NB4 (cell line): ENCODE results near the gene PHYHIPL.

Source experiments
- DNase-seq: peaks from one replicate; pipeline ENCODE4 v3.0.0; 2010; ENCODE audit warnings: low read depth
- H3K4me3 ChIP-seq: one replicate; pipeline ENCODE4 v1.5.1; 2011; ENCODE audit warnings: mild to moderate bottlenecking, low read depth, low read length, moderate library complexity
- CTCF ChIP-seq: IDR thresholded peaks from one replicate; pipeline ENCODE4 v1.5.1; 2012; ENCODE audit warnings: low read depth, low read length
- MAX ChIP-seq: IDR thresholded peaks from 2 replicates; pipeline ENCODE4 v1.6.1; 2011; ENCODE audit warnings: low read depth, low read length
- MYC ChIP-seq: IDR thresholded peaks from 2 replicates; pipeline ENCODE4 v1.6.1; 2011; ENCODE audit warnings: low read depth, low read length
- POLR2A ChIP-seq: IDR thresholded peaks from 2 replicates; pipeline ENCODE4 v1.6.1; 2011; ENCODE audit warnings: mild to moderate bottlenecking; ENCODE audit not compliant: insufficient read length; ENCODE audit errors: extremely low read depth

PHYHIPL gene

DNA sequence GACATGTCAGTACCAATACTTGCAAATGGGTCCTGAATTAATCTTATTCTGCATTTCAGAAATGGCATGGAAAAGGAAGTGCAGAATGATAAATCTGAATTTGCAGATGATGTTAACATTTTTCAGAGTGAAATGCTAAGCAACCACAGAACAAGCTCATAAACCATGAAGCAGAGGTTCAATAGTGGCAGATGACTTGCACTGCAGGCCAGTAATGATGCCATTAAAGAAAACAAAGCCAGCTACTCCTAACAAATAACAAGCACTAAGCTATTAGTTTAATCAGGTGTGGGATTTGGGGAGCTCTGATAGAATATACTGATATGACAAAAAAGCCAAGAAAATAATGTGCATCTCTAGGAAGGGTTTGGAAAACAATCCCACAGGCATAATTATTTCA is 100.5 kb downstream of the PHYHIPL start:
- no peak for TF ChIP-seq MAX
- TF ChIP-seq MYC, result no peak
- TF ChIP-seq POLR2A, result no peak
- no peak for TF ChIP-seq CTCF
- no peak overlapping the region for H3K4me3 ChIP-seq
- no peak for DNase-seq

- no peak for DNase-seq
- TF ChIP-seq MAX (no peak), CTCF (no peak), MYC (no peak), POLR2A (no peak)
- no peak overlapping the region for H3K4me3 ChIP-seq
Measured at GRCh38 chr10:59279476-59279875, 103.0 kb downstream of the PHYHIPL start.

DNA sequence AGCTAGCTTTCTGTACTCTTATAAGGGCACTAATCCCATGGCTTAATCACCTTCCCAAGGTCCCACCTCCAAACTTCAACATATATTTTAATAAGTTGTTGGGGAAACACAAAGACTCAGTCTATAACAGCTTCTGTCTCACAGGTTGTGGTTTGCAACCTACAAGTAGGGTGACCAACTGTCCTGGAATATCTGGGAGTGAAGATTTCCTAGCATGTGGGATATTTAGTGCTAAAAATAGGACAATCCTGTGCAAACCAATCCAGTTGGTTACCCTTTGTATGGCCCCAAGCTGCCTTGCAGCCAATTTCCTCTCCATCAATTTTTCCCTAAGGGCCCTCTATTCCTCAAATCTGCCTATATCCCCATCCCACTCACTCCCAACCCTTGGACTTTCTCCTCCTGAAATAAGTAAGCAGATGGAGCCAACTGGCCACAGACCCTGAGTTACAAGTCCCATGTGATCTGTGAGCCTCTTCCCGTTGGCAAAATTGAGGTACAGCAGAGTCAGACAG is 103.6 kb downstream of the PHYHIPL start:
- DNase-seq, result no peak
- no peak for TF ChIP-seq MAX
- TF ChIP-seq CTCF, result no peak
- TF ChIP-seq MYC, result no peak
- no peak for TF ChIP-seq POLR2A
- H3K4me3 ChIP-seq, result no peak overlapping the region

GRCh38 chr10:59281861-59282260 is 105.4 kb downstream of the PHYHIPL start:
- no peak overlapping the region for H3K4me3 ChIP-seq
- no peak for TF ChIP-seq MYC
- TF ChIP-seq POLR2A, result no peak
- TF ChIP-seq CTCF, result no peak
- no peak for TF ChIP-seq MAX
- no peak for DNase-seq

DNA sequence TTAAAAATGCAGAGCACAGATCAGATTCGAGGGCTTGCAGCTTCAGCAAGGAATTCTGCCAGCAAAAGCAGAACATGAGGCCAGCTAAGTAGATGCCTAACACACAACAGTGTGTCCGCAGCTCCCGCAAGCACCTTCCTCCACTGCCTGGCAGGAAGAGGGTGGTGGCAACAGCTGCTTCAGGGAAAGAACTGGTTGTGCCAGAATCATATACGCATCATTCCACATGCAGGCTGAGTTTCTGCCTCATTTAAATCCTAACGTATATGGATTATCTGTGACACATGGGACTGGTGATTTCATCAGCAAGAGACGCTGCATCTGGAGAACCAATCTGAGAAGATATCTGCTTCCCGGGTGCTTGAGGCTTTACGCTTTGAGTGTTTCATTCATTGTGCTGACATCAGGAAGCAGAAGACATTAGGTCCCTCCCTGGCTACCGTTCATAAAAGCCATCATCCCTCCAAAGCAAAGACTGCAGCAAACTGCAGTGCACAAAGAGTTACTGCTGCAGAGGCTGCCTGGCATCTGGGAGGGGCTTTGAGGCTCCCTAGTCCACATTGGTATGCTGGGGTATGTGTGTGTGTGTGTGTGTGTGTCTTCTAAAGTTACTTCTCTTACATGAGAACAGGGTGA is 107.1 kb downstream of the PHYHIPL start:
- TF ChIP-seq MYC (no peak), POLR2A (no peak), MAX (no peak), CTCF (no peak)
- DNase-seq, result no peak
- no peak overlapping the region for H3K4me3 ChIP-seq
